Inferior parietal cortex (tissue), 1 donor: ENCODE data around the gene APOE.
"Not testable (repeated sequence)": the region's sequence is repeated elsewhere in the genome, so short reads cannot be mapped to it uniquely, and the experiment has no call there.

Source experiments
- DNase-seq: peaks from one replicate; pipeline ENCODE4 v3.0.0-alpha.2; 2016; ENCODE audit errors: extremely low spot score

The APOE gene

DNA sequence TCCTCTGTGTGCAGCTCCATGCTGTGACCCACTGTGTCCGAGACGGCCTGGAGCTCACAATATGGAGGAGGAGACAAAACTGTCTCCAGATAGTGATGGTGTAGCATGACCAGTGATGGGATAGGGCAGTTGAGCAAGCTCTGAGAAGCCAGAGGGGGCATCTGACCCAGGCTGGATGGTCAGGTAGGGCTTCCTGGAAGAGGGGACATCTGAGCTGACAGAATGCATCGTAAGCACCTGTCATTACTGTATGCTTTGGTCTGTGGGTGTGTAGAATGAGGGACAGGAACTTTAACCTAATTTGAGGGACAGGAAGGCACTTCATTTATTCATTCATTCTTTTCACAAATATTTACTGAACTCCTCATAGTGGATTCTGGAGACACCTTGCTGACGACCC, 21.0 kb upstream of the APOE start:
- no peak for DNase-seq

DNA sequence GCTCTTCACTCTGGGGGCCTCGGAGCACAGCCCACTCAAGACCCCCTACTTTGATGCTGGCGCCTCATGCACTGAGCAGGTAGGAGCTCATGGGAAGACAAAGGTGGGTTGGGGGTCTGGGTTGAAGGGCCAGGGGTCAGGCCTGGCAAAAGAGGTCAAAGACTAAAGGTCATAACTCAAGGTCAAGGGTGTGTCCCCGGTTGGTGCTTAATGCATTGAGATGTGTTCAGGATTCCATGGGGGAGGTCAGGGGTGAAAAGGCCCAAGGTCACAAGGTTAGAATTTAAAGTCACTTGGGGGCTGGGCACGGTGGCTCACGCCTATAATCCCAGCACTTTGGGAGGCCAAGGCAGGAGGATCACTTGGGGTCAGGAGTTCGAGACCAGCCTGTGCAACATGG, 19.5 kb upstream of the APOE start:
- no peak for DNase-seq

DNA sequence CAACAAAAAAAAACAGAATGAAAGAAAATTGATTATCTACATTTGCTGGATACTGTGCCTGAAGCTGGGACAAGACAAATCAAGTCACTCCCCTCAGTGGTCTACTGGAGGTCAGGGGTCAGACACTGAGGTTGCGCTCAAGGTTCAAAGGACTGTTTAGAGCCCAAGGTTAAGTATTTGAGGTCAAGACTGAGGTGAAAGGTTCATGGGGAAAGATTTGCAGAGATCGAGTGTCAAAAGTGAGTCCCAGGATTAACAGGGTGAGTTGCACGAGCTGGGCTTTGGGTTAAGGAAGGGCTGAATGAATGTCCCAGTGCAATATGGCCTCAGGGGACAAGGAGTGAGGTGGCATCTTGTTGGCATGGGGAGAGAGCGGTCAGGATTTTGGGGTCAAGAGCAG, 17.9 kb upstream of the APOE start:
- DNase-seq: no peak

DNA sequence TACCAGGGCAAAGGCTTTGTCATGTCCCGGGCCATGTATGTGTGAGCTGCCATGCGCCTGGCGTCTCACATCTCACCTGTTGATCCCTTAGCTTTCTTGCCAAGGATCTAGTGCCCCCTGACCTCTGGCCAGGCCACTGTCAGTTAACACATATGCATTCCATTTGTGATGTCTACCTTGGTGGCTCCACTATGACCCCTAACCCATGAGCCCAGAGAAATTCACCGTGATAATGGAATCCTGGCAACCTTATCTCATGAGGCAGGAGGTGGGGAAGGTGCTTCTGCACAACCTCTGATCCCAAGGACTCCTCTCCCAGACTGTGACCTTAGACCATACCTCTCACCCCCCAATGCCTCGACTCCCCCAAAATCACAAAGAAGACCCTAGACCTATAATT, 17.3 kb upstream of the APOE start:
- not testable (repeated sequence) for DNase-seq

DNA sequence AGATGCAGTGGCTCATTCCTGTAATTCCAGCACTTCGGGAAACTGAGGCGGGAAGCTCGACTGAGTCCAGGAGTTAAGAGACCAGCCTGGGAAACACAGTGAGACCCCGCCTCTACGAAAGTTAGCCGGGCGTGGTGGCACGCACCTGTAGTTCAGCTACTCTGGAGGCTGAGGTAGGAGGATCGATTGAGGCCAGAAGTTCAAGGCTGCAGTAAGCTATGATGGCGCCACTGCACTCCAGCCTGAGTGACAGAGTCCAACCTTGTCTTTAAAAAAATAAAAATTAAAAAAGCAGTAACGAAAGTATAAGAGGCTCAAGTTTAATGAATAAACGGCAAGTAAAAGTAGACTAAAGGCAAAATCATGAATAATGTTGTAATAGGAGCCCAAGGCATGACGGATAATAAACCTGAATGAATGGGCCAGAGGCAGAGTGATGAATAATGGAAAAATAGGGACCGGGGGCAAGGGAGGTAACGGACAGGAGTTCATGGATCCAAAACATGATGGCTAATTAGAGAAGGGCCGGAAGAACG, 15.7 kb upstream of the APOE start:
- no peak for DNase-seq

DNA sequence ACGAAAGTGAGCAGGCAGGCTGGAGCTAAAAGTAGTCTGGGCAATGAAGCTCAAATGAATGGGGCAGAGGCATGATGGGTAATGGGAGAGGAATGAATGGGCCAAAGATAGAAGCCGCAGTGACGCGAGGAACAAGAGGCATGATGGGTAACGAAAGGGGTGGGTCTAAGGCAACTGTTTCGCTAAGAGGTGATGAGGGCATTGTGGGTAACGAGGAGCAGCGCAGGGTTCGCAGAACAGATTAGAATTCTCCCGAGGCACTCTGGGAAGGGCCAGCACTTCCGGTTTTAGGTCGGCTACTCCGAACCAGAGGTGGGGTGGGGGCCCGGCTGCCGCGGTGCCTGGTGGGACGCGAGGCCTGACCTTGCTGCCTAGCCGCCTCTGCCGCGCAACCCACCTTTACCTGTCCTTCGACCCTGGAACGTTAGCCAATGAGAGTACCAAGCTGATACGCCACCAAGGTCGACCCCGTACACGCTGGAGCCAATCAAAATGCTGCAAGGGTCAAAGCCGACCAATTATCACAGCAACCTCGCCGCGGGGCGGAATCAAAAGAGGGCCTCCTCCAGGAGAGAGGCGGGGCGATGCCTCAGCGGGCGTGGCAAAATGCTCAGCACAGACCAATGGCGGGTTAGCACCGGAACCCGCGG, 15.1 kb upstream of the APOE start:
- peak; percentile 100 for DNase-seq

DNA sequence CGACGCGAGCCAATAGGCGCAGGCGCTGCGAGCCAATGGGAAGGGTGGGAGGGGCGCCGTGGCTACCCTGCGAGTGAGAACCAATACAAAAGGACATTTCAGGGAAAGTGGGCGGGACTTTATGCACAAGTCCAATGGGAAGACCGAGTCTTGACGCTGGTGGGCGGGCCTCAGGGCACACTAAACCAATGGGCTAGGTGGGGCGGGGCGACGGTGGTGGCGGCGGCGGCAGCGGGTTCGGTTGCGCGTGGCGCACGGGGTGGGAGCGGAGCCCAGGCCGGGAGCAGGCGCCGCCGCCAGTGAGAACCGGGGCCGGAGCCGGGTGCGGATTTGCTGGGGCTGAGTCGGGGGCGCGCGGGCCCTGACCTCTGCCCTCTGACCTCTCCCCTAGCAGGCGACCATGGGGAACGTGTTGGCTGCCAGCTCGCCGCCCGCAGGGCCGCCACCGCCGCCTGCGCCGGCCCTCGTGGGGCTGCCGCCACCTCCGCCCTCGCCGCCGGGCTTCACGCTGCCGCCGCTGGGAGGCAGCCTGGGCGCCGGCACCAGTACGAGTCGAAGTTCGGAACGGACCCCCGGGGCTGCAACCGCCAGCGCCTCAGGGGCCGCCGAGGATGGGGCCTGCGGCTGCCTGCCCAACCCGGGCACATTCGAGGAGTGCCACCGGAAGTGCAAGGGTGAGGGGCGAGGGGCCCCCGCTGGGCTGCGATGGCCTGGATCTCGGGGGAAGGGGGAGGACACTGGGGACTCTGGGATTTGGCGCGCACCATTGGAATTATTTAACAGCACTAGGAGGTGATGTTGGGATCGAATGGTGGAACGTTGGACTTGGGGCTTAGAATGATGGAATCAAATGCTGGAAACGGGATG, 14.3 kb upstream of the APOE start, which contains the start of gene TOMM40:
Gene TOMM40 (plus strand): TSS at position 239 of the 867 bp plus-strand sequence. CDS start 162 bp downstream, at position 401.
- no peak for DNase-seq

DNA sequence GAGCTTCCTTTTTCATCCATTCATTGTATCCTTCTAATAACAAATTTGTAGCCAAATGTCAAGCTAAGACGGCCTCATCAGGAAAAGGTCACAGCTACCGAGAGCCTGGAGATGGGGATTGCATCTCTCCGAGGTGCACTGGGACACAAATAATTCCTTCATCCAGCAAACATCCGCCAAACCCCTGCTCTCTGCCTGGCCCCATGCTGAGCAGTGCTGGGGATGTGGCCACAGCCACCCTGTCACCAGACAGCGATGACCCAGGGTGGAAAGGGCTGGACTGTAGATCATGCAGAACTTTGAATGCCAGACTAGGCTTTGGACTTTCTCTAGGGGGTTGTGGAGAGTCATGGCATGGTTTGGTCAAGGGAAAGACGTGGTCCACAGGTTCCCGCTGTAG, 12.7 kb upstream of the APOE start:
- no peak for DNase-seq

DNA sequence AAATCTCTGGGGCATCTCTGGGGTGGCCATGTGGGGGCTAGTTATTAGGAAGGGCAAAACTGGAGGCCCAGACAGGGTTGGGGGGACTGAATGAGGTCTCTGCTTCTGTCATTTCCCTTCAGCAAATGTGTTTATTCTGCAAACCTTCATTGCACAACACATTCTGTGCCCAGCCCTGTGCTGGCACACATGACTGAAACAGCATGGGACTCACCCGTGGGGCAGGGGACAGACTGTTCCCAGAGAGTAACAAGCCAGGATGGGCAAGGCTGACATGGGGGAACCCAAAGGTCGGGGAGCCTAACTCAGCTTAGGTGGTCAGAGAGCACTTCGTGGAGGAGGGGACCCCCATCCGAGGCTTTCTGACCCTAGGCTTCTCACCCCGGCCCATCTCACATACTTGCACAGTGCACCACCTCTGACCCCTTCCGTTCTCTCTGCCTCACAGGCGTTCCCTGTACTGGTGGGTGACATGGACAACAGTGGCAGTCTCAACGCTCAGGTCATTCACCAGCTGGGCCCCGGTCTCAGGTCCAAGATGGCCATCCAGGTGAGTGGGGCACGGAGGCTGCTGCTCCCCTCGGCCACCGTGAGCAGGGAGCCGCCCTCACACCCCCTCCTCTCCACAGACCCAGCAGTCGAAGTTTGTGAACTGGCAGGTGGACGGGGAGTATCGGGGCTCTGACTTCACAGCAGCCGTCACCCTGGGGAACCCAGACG, 12.1 kb upstream of the APOE start:
- no peak for DNase-seq

DNA sequence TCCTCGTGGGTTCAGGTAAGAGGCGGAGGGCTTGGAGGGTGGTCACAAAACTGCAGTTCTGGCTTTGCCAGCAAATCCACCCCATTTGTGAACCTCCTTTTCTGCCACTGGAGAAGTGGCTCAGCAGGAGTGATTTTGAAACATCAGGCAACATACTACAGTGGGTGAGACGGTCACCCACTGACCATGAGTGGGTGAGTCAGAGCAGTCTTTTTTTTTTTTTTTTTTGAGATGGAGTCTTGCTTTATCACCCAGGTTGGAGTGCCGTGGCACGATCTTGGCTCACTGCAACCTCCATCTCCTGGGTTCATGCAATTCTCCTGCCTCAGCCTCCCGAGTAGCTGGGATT, 11.6 kb upstream of the APOE start:
- DNase-seq: no peak

DNA sequence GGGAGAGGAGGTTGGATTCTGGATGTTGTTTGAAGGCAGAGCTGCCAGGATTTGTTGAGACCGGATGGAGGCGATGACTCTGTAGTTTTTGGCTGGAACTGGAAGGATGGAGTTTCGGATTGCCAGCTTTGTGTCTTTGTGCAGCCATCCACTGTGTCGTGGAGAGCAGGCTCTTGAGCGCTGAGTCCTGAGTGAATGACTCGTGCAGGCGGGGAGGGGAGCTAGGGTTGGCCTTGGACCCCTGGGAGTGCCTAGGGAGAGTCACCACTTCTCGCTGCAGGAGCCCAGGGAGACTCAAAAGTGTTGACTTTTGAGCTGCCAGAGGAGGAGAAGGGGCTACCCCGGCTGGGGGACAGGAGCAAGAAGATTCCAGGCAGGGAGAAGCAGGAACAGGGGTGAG, 10.7 kb upstream of the APOE start:
- no peak for DNase-seq

DNA sequence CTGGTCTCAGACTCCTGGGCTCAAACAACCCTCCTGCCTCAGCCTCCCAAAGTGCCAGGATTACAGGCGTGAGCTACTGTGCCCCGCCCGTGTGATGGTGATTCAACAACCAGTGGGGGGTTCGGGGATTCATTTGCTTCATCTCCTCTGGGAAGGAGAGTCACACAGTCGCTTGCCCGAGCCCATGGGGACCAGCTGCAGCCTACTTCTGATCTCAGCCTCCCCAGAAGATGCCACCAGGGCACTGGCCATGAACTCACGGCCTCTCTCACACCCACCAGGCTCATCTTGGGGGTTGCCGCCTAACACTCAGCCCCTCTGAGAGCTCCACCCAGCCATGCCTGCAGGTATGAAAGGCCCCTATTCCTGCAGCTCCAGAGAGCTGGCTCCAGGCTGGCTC, 7.8 kb upstream of the APOE start:
- DNase-seq: no peak

DNA sequence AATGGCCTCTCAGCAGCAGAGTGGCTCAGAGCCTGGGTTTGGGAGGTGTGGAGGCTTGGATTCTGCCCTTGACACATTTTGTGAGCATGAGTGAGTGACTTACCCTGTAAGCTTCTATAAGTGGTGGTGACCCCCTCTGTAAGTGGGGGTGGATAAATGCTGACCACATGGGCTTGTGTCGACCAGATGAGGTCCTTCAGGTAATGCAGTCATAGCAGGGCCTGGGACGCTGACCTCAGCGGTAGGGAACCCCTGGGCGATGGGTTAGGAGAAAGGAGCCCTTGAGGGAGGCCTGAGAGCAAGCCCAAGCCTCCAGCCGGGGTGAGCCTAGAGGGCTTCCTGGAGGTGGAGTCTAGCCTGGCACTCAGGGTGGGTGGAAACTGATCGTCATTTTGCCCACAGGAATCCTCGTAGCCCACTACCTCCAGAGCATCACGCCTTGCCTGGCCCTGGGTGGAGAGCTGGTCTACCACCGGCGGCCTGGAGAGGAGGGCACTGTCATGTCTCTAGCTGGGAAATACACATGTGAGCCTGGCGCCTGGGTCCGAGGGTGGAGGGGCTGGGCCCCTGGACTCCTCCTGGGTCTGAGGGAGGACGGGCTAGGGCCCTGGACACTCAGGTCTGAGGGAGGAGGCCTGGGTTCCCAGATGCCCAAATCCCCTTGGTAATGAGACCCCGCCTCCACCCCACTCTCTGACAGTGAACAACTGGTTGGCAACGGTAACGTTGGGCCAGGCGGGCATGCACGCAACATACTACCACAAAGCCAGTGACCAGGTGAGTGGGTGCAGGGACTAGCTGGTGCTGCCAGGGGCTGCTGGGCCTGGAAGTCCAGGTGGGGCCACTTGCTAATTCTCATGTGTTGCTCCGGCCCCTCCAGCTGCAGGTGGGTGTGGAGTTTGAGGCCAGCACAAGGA, 5.0 kb upstream of the APOE start:
- no peak for DNase-seq

DNA sequence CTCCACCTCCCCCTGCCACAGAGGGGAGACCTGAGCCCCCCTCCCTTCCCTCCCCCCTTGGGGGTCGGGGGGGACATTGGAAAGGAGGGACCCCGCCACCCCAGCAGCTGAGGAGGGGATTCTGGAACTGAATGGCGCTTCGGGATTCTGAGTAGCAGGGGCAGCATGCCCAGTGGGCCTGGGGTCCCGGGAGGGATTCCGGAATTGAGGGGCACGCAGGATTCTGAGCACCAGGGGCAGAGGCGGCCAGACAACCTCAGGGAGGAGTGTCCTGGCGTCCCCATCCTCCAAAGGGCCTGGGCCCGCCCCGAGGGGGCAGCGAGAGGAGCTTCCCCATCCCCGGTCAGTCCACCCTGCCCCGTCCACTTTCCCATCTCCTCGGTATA, 2.4 kb upstream of the APOE start:
- no peak for DNase-seq

DNA sequence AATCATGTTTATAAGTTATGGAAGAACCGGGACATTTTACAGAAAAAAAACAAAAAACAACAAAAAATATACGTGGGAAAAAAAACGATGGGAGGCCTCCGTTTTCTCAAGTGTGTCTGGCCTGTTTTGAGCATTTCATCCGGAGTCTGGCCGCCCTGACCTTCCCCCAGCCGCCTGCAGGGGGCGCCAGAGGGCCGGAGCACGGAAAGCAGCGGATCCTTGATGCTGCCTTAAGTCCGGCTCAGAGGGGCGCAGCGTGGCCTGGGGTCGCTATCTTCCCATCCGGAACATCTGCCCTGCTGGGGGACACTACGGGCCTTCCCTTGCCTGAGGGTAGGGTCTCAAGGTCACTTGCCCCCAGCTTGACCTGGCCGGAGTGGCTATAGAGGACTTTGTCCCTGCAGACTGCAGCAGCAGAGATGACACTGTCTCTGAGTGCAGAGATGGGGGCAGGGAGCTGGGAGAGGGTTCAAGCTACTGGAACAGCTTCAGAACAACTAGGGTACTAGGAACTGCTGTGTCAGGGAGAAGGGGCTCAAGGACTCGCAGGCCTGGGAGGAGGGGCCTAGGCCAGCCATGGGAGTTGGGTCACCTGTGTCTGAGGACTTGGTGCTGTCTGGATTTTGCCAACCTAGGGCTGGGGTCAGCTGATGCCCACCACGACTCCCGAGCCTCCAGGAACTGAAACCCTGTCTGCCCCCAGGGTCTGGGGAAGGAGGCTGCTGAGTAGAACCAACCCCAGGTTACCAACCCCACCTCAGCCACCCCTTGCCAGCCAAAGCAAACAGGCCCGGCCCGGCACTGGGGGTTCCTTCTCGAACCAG, 1.8 kb upstream of the APOE start:
- DNase-seq: peak; percentile 75

DNA sequence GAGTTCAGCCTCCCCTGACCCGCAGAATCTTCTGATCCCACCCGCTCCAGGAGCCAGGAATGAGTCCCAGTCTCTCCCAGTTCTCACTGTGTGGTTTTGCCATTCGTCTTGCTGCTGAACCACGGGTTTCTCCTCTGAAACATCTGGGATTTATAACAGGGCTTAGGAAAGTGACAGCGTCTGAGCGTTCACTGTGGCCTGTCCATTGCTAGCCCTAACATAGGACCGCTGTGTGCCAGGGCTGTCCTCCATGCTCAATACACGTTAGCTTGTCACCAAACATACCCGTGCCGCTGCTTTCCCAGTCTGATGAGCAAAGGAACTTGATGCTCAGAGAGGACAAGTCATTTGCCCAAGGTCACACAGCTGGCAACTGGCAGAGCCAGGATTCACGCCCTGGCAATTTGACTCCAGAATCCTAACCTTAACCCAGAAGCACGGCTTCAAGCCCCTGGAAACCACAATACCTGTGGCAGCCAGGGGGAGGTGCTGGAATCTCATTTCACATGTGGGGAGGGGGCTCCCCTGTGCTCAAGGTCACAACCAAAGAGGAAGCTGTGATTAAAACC, 1.1 kb upstream of the APOE start:
- DNase-seq: no peak

DNA sequence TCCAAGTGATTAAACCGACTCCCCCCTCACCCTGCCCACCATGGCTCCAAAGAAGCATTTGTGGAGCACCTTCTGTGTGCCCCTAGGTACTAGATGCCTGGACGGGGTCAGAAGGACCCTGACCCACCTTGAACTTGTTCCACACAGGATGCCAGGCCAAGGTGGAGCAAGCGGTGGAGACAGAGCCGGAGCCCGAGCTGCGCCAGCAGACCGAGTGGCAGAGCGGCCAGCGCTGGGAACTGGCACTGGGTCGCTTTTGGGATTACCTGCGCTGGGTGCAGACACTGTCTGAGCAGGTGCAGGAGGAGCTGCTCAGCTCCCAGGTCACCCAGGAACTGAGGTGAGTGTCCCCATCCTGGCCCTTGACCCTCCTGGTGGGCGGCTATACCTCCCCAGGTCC, 2.0 kb downstream of the APOE start:
- DNase-seq: no peak

DNA sequence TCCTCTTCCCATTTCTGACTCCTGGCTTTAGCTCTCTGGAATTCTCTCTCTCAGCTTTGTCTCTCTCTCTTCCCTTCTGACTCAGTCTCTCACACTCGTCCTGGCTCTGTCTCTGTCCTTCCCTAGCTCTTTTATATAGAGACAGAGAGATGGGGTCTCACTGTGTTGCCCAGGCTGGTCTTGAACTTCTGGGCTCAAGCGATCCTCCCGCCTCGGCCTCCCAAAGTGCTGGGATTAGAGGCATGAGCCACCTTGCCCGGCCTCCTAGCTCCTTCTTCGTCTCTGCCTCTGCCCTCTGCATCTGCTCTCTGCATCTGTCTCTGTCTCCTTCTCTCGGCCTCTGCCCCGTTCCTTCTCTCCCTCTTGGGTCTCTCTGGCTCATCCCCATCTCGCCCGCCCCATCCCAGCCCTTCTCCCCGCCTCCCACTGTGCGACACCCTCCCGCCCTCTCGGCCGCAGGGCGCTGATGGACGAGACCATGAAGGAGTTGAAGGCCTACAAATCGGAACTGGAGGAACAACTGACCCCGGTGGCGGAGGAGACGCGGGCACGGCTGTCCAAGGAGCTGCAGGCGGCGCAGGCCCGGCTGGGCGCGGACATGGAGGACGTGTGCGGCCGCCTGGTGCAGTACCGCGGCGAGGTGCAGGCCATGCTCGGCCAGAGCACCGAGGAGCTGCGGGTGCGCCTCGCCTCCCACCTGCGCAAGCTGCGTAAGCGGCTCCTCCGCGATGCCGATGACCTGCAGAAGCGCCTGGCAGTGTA, 2.7 kb downstream of the APOE start:
- DNase-seq: no peak

DNA sequence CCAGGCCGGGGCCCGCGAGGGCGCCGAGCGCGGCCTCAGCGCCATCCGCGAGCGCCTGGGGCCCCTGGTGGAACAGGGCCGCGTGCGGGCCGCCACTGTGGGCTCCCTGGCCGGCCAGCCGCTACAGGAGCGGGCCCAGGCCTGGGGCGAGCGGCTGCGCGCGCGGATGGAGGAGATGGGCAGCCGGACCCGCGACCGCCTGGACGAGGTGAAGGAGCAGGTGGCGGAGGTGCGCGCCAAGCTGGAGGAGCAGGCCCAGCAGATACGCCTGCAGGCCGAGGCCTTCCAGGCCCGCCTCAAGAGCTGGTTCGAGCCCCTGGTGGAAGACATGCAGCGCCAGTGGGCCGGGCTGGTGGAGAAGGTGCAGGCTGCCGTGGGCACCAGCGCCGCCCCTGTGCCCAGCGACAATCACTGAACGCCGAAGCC, 3.3 kb downstream of the APOE start:
- DNase-seq: no peak
